HG03565 (cell line): ENCODE measurements around the gene NWD2.
A peak's percentile ranks its signal among the peaks of the same experiment; 100 is the strongest.

ENCODE experiments used
- ATAC-seq: cut with Tn5 transposase; IDR thresholded peaks from one replicate; pipeline ENCODE4 v1.9.1; 2021; ENCODE audit warnings: mild to moderate bottlenecking, moderate library complexity; ENCODE audit not compliant: unreplicated experiment

The NWD2 gene

DNA sequence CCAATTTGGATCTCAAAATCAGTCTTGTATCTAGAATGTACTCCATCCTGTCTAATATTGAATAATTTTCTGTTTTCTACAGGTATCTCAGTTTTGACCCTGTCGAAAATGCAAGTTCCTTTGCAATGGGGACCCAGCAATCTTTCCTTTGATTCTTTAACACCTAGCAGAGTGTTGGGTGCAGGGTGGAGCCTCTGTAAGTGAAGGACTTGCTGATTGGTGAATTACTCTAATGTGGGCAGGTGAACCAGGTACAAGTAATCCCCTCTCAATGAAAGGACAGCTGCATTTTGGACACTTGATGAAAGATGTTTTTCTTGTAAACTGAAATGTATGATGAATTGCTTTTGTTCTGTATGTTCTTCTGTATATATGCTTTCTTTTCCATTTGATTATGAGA is 54.9 kb downstream of the NWD2 start:
- no peak for ATAC-seq

DNA sequence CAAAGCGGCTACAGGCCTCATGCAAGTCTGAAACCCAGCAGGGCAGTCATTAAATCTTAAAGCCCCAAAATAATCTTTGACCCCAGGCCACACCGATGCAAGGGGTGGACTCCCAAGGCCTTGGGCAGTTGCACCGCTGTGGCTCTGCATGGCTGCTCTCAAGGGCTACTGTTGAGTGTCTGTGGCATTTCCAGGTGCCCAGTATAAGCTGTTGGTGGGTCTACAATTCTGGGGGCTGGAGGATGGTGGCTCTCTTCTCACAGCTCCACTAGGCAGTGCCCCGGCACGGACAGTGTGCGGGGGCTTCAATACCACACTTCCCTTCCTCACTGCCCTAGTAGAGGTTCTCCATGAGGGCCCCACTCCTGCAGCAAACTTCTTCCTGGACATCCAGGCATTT is 60.1 kb downstream of the NWD2 start:
- ATAC-seq, result no peak

DNA sequence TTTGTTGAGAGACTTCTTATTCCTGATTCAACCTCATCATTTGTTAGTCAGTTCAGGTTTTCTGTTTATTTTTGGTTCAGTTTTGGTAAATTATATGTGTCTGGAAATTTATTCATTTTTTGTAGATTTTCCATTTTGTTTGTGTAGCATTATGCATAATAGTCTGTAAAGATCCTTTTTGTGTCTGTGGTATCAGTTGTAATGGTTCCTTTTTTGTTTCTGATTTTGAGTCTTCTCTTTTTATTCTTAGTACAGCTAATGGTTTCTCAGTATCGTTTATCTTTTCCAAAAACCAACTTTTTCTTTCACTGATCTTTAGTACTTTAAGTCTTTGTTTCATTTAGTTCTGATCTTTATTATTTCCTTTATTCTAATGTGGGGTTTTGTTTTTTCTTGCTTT is 61.4 kb downstream of the NWD2 start:
- no peak for ATAC-seq

DNA sequence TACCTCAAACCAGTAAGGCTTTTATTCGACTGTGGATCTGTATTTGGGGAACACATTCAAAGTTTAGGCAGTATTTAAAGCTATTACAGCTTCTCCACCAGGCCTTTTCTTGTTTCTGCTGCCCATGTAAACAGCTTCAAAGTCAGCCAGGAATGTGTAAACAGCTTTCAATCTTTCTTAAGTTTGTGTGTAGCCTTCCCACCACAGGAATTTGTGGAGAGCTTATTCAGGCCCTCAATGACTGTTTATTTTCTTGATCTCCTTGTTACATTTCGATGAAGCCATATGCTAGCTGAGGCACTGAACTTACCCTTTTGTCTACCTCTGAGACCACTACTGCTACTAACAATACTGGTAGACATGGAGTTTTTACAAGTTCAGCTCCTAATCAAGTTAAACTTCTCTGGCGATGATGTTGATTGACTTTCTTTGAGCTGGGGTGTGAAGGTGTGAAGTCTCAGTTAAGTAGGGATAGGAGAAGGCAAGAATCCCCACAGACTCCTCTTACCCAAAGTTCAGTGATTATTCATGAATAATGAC is 72.6 kb downstream of the NWD2 start:
- no peak for ATAC-seq

- no peak for ATAC-seq
Measured at GRCh38 chr4:37320513-37321235, 76.1 kb downstream of the NWD2 start.

GRCh38 chr4:37322122-37322521 is 77.6 kb downstream of the NWD2 start:
- ATAC-seq, result no peak

- no peak for ATAC-seq
Measured at GRCh38 chr4:37324546-37324945, 80.0 kb downstream of the NWD2 start.

- no peak for ATAC-seq
Measured at GRCh38 chr4:37326852-37327251, 82.3 kb downstream of the NWD2 start.

GRCh38 chr4:37338972-37339371 is 94.4 kb downstream of the NWD2 start:
- no peak for ATAC-seq

- no peak for ATAC-seq
Measured at GRCh38 chr4:37358748-37359147, 114.2 kb downstream of the NWD2 start.

- no peak for ATAC-seq
Measured at GRCh38 chr4:37359261-37359660, 114.7 kb downstream of the NWD2 start.

GRCh38 chr4:37365888-37366287 is 121.3 kb downstream of the NWD2 start:
- ATAC-seq, result no peak

GRCh38 chr4:37367901-37368300 is 123.4 kb downstream of the NWD2 start:
- no peak for ATAC-seq

GRCh38 chr4:37370052-37370451 is 125.5 kb downstream of the NWD2 start:
- no peak for ATAC-seq

DNA sequence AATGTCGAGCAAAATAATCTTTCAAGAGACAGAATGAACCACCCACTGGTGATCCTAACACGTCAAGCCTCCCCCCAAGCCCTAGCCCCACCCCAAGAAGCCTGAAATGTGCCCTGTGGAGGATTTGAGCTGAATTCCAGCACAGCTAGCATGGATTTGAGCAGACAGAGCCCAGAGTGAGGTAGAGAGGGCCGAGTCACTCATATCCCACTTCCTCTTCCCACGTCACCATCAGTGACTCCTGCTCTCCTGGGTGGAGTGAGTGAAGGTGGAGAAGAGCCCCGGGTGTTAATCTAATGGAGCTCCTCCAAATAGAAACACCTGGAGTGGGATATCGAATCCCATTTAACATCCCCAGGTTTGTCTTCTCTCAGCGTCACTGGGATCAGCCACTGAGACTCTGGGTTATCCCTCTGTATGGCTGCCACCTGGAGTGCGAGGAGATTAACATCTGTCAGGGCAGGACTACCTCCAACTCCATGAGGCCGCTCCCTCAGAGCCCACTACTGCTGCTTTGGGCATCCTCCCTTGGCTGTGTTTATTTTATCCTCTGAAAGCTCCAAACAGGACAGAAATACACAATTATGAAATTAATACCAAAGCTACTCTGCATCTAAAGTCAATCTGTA is 136.6 kb downstream of the NWD2 start:
- ATAC-seq, result no peak

DNA sequence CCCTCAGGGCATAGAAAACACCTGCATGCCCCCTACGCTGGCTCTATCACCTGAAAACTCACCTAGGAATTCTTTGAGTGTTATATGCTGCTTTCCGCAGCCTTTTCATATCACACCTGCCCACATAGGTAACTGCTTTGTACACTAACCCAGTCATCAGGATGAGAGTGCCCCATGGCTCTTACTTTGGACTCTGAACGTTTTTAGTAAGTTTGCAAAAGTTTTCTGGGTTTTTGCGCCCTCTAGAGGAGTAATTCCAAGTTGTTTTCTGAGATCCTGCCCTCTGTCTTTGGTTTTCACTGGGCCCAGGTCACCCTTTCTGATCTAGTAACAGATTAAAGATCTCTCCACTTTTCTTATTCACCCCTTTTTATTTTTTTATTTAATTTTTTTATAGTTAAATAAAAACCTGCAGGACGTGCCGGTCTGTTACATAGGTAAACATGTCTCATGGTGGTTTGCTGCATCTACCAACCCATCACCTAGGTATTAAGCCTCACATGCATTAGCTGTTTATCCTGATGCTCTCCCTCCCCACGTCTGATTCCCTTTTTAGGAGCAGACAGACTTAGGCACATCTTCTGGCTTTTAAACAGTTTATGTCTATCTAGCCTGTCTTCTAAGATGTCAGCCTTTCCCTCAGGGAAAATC is 139.2 kb downstream of the NWD2 start:
- peak; percentile 65 for ATAC-seq

GRCh38 chr4:37385424-37385823 is 140.9 kb downstream of the NWD2 start:
- no peak for ATAC-seq

DNA sequence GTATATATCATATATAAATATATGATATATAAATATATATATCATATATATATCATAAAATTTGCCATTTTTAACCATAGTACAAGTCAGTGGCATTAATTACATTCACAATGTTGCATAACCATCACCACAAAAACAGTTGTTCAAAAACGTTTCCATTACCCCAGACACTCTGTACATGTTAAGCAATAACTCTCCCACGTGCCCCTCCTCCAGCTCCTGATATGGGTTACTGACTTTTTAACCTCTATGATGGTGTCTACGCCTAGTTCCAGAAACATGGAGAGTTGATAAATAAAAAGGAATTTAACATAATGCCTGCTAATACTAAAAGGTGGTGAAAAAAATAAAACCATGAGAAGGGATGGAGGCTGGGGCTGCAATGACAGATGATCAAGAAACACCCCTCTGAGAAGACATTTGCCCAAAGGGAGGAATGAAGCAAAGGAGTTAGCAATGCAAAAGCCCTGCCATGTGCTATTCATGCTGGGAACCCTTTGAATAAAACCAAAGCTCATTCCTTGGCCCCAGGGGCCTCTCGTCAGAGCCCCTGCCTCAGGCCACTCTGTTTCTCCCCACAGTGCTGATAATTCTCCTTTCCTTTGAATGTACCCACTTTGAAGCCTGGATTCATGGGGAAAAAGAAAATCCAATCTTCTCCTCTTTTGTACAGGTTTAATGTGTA is 144.3 kb downstream of the NWD2 start:
- ATAC-seq, result no peak

DNA sequence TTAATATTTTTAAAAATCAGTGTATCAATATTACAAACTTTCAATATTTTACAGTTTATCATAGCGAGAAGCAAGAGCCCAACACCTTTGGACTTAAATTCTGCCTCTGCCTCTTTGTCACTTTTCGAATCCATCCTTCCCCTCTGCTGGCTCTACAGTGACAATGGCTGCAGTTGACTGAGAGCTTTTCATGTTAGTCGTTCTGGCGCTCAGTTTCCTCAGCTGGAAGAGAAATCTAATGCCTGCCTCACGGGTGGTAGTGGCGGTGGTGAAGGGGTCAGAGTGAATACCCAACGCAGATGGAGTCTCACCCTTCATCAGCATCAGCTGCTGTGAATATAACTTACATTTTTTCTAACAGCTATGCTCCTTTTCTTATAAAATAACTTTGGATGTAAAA is 144.8 kb downstream of the NWD2 start:
- no peak for ATAC-seq

DNA sequence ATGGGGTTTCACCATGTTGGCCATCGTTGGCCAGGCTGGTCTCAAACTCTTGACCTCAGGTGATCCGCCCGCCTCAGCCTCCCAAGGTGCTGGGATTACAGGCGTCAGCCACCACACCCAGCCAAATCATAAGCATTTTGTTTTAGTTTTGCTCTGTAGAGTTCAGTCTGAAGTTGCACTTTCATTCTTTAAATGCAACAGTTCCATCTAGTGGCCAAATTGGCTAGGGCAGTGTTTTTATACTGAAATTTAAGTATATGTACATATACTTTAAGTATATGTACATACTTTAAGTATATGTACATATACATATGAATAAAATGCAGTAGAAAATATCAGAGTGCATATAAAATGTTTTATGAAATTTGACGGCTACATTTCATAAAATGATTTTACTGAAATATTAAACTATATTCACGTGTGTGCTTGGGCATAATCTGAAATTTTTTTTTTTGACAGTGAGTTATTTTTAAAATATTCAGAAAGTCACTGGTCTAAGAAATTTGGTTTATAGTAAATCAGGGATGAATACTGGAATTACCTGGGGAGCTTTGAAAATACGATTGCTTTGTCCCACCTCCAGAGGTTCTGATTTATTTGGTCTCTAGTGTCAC is 145.5 kb downstream of the NWD2 start:
- peak; percentile 68 for ATAC-seq
